HL-60 (cell line): ENCODE measurements around the gene RBCK1.

Experiments
- DNase-seq, 2 experiments: peaks; one replicate each; pipeline ENCODE4 v3.0.0-alpha.2; 2010 to 2020; ENCODE audit warnings: low read depth in 1 of 2, low spot score in 1 of 2
- H3K27ac ChIP-seq: fragments of 250-450 bp; sonication (Bioruptor Pico); replicated peaks from 2 replicates; pipeline ENCODE4 v1.5.1; 2020; ENCODE audit warnings: mild to moderate bottlenecking, moderate library complexity
- H3K27me3 ChIP-seq: fragments of 250-450 bp; sonication (Bioruptor Pico); 2 replicates; pipeline ENCODE4 v1.5.1; 2021; ENCODE audit warnings: mild to moderate bottlenecking, moderate library complexity; ENCODE audit not compliant: insufficient read depth, poor library complexity, severe bottlenecking
- H3K4me3 ChIP-seq: replicated peaks from 2 replicates; pipeline ENCODE4 v1.5.1; 2011; ENCODE audit warnings: mild to moderate bottlenecking, control low read depth, low read length; ENCODE audit not compliant: insufficient read depth
- CTCF ChIP-seq: IDR thresholded peaks from one replicate; pipeline ENCODE4 v1.5.1; 2011; ENCODE audit warnings: low read length, control low read depth, inconsistent platforms; ENCODE audit not compliant: insufficient read depth
- GABPA ChIP-seq: IDR thresholded peaks from 2 replicates; pipeline ENCODE4 v1.6.1; 2012; ENCODE audit warnings: low read depth
- POLR2AphosphoS5 ChIP-seq: IDR thresholded peaks from 2 replicates; pipeline ENCODE4 v1.6.1; 2012; ENCODE audit warnings: low read depth
- REST ChIP-seq: IDR thresholded peaks from 2 replicates; pipeline ENCODE4 v1.6.1; 2012; ENCODE audit warnings: low read depth; ENCODE audit not compliant: insufficient replicate concordance
- SPI1 ChIP-seq: IDR thresholded peaks from 2 replicates; pipeline ENCODE4 v1.6.1; 2012; ENCODE audit warnings: low read depth, mild to moderate bottlenecking, borderline replicate concordance

The RBCK1 gene

GRCh38 chr20:380763-381580 lies 27.1 kb upstream of the RBCK1 start:
- peak; percentile 69 to 79 for DNase-seq
- TF ChIP-seq REST (no peak), SPI1 (peak; percentile 74), CTCF (no peak), GABPA (peak; percentile 82), POLR2AphosphoS5 (peak; percentile 80)
- no peaks in the 10 kb centered on the region for H3K27me3 ChIP-seq
- H3K27ac ChIP-seq = peak overlapping the region; percentile 88
- peak overlapping the region; percentile 88 for H3K4me3 ChIP-seq

- Histone ChIP-seq H3K4me3 (peak overlapping the region; percentile 88), H3K27ac (peak overlapping the region; percentile 88)
- peak; percentile 58 to 84 for DNase-seq
Measured at GRCh38 chr20:381581-382290, 26.4 kb upstream of the RBCK1 start.

GRCh38 chr20:382291-383115 lies 25.6 kb upstream of the RBCK1 start:
- no peaks in the 10 kb centered on the region for H3K27me3 ChIP-seq
- peak overlapping the region; percentile 88 for H3K4me3 ChIP-seq
- no peak for TF ChIP-seq GABPA
- no peak for TF ChIP-seq CTCF
- no peak; the same call in 1 of the 2 replicates for TF ChIP-seq POLR2AphosphoS5
- TF ChIP-seq SPI1 = no peak
- TF ChIP-seq REST = no peak
- DNase-seq = no peak
- H3K27ac ChIP-seq = no peak overlapping the region

More at GRCh38 chr20:381581-382290, 26.4 kb upstream of the RBCK1 start:
- H3K27me3 ChIP-seq = no peaks in the 10 kb centered on the region
- TF ChIP-seq CTCF = no peak
- peak; percentile 62; the same call in 1 of the 2 replicates for TF ChIP-seq POLR2AphosphoS5
